Naive thymus-derived CD4-positive, alpha-beta T cell (primary cell): ENCODE measurements around the gene VAMP1. TPM values are rescaled to one million over a fixed set of nuclear protein-coding genes. Genes with fewer than 3 reads are reported as not detected.
"Not testable (repeated sequence)": the region's sequence is repeated elsewhere in the genome, so short reads cannot be mapped to it uniquely, and the experiment has no call there.

Experiments
- ATAC-seq: fragments of 150-1000 bp; cut with Tn5 transposase; 2 replicates; pipeline ENCODE4 v1.10.0; 2021; ENCODE audit warnings: mild to moderate bottlenecking, moderate library complexity
- CTCF ChIA-PET: fragments of 350-600 bp; sonication (Branson Sonifier 250); formaldehyde crosslinking; loops from one replicate; lab custom pipeline; 2021; ENCODE audit warnings: antibody characterized with exemption; lab: Charles Lee
- POLR2A ChIA-PET: fragments of 350-600 bp; sonication (Branson Sonifier 250); formaldehyde crosslinking; loops from one replicate; lab custom pipeline; 2021; ENCODE audit warnings: antibody characterized with exemption, inconsistent platforms; lab: Charles Lee
- DNase-seq, 9 donors: peaks; one replicate each; pipeline versions ENCODE4 v3.0.0 to v3.0.0-alpha.2; 2020 to 2022; ENCODE audit warnings: mixed read lengths in 1 of 9
- H3K27ac ChIP-seq: one replicate; pipeline ENCODE4 v1.7.0; 2013; ENCODE audit warnings: mild to moderate bottlenecking, low read depth, low read length, moderate library complexity
- H3K27me3 ChIP-seq, 2 donors: one replicate each; pipeline ENCODE4 v1.7.0; 2013; ENCODE audit warnings: low read length in 2 of 2, mild to moderate bottlenecking in 2 of 2, moderate library complexity in 2 of 2; ENCODE audit not compliant: control insufficient read depth in 2 of 2, insufficient read depth in 2 of 2
- H3K36me3 ChIP-seq, 3 experiments: 1 replicate in 2 of 3; 2 replicates in 1 of 3; pipeline ENCODE4 v1.7.0; 2013; ENCODE audit warnings: low read length in 3 of 3, mild to moderate bottlenecking in 3 of 3, moderate library complexity in 1 of 3; ENCODE audit not compliant: insufficient read depth in 3 of 3, control insufficient read depth in 2 of 3
- H3K4me1 ChIP-seq, 2 donors: one replicate each; pipeline ENCODE4 v1.7.0; 2013; ENCODE audit warnings: low read length in 2 of 2, mild to moderate bottlenecking in 2 of 2, moderate library complexity in 1 of 2; ENCODE audit not compliant: control insufficient read depth in 2 of 2, insufficient read depth in 2 of 2
- H3K4me3 ChIP-seq: 2 replicates; pipeline ENCODE4 v1.7.0; 2013; ENCODE audit warnings: mild to moderate bottlenecking, low read length
- H3K9me3 ChIP-seq, 3 experiments: 1 replicate in 2 of 3; 2 replicates in 1 of 3; pipeline ENCODE4 v1.7.0; 2013; ENCODE audit warnings: low read length in 3 of 3; ENCODE audit not compliant: control insufficient read depth in 2 of 3
- H3K27ac Mint-ChIP-seq, 9 donors: one replicate each; pipeline ENCODE4 v1.8.0; 2020 to 2022; ENCODE audit warnings: mixed read lengths in 9 of 9, mild to moderate bottlenecking in 8 of 9, moderate library complexity in 5 of 9, inconsistent platforms in 2 of 9
- H3K27me3 Mint-ChIP-seq, 5 donors: one replicate each; pipeline ENCODE4 v1.8.0; 2021 to 2022; ENCODE audit warnings: mixed read lengths in 5 of 5, mild to moderate bottlenecking in 1 of 5
- H3K36me3 Mint-ChIP-seq, 5 donors: one replicate each; pipeline ENCODE4 v1.8.0; 2020 to 2022; ENCODE audit warnings: mixed read lengths in 5 of 5, mild to moderate bottlenecking in 3 of 5, inconsistent platforms in 1 of 5
- H3K4me1 Mint-ChIP-seq, 7 donors: one replicate each; pipeline ENCODE4 v1.8.0; 2020 to 2022; ENCODE audit warnings: mixed read lengths in 7 of 7, mild to moderate bottlenecking in 3 of 7, inconsistent platforms in 1 of 7
- H3K4me3 Mint-ChIP-seq, 10 donors: one replicate each; pipeline ENCODE4 v1.8.0; 2020 to 2022; ENCODE audit warnings: mild to moderate bottlenecking in 10 of 10, mixed read lengths in 10 of 10, moderate library complexity in 6 of 10, inconsistent platforms in 2 of 10
- H3K9me3 Mint-ChIP-seq, 11 donors: one replicate each; pipeline ENCODE4 v1.8.0; 2020 to 2022; ENCODE audit warnings: mixed read lengths in 11 of 11, mild to moderate bottlenecking in 4 of 11, inconsistent platforms in 1 of 11, moderate library complexity in 1 of 11
- intact Hi-C, 2 donors: fragments of 100-400 bp; cut with micrococcal nuclease; formaldehyde crosslinking; loops; one replicate each; pipeline ENCODE4 v1.15.1; 2023
- polyA plus RNA-seq, 2 donors: library from polyadenylated mRNA; unstranded; fragments of 300-500 nt; fragmentation: Illumina TruSeq; gene quantifications; one replicate each; pipeline ENCODE4 v1.2.3, GENCODE V29; 2021
- total RNA-seq, 6 experiments: library from RNA in 5 of 6; stranded (reverse) in 5 of 6; gene quantifications; 1 replicate in 5 of 6; 2 replicates in 1 of 6; pipeline ENCODE4 v1.2.3 and lab custom pipeline; 2021 to 2026

VAMP1 gene
- total and polyA plus RNA-seq, 7 experiments from 2014 or later, result 10.9 to 123 (median 41.0) TPM

DNA sequence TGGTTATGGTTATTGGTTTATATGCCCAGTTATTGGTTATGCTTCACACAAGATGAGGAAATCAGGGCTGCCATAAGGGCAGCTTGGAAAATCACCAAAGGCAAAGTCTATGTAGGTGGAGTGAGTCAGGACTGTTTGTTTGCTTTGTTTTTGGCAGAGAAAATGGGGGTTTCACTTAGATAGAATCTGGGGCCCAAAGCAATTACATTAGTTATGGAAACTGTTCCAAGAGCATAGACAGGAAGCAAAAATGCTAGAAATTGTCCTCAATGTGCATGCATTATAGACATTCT lies 2.2 kb downstream of the VAMP1 start:
- Histone ChIP-seq H3K36me3 (peaks cover 16 to 20% (median 16%) of the 10 kb centered on the region in 3 experiments), H3K4me1 (peaks cover 59 to 60% of the 10 kb centered on the region in 2 donors), H3K9me3 (no peaks in the 10 kb centered on the region), H3K4me3 (peak overlapping the region; percentile 96), H3K27ac (peak overlapping the region; percentile 75), H3K27me3 (no peaks in the 10 kb centered on the region)
- ATAC-seq (no peak), DNase-seq (no peak)
- ChIA-PET POLR2A (interaction anchor here (1.8 to 6.7 kb wide), 7 partner anchors 8 to 69 kb away, joined by 6 to 154 read pairs (median 87); partner anchors contain the start of genes CD27, GAPDH, MRPL51 and TAPBPL), CTCF (interaction anchor here (0.8 to 5.2 kb wide), 3 partner anchors 9 to 45 kb away, joined by 3 to 34 read pairs (median 9); partner anchors contain the start of gene CD27)
- H3K27me3 Mint-ChIP-seq, result no peaks in the 10 kb centered on the region
- H3K4me3 Mint-ChIP-seq, result peak overlapping the region; percentile 85 to 96 (median 92)
- peaks cover 3 to 55% (median 27%) of the 10 kb centered on the region in 5 donors for H3K36me3 Mint-ChIP-seq
- peak overlapping the region; percentile 46 to 99 (median 95) for H3K27ac Mint-ChIP-seq
- intact Hi-C loops, result no loop called here
- peaks cover 43 to 82% (median 73%) of the 10 kb centered on the region in 7 donors for H3K4me1 Mint-ChIP-seq
- no peaks in the 10 kb centered on the region for H3K9me3 Mint-ChIP-seq

DNA sequence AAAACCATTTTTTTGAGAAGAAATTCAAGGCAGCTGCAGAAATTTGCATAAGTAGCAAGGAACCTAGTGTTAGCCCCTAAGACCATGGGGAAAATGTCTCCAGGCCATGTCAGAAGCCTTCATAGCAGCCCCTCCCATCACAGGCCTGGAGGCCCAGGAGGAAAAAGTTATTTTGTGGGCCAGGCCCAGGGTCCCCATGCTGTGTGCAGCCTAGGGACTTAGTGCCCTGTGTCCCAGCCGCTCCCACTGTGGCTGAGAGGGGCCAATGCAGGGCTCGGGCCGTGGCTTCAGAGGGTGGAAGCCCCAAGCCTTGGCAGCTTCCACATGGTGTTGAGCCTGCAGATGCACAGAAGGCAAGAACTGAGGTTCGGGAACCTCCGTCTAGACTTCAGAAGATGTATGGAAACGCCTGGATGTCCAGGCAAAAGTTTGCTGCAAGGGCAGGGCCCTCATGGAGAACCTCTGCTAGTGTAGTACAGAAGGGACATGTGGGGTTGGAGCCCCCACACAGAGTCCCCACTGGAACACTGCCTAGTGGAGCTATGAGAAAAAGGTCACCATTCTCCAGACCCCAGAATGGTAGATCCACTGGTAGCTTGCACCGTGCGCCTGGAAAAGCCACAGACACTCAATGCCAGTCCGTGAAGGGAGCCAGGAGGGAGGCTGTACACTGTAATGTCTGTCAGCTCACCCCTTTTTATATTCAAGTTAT lies 2.8 kb downstream of the VAMP1 start:
- H3K9me3 Mint-ChIP-seq, H3K27me3 ChIP-seq, DNase-seq, ATAC-seq, H3K27me3 Mint-ChIP-seq, H3K4me3 ChIP-seq, H3K9me3 ChIP-seq, intact Hi-C loops: not testable (repeated sequence)
- CTCF ChIA-PET, result interaction anchor here (0.8 to 5.2 kb wide), 3 partner anchors 23 to 141 kb away, joined by 4 to 34 read pairs (median 9); partner anchors contain the start of gene CD27
- Mint-ChIP-seq H3K36me3 (peaks cover 3 to 60% (median 31%) of the 10 kb centered on the region in 5 donors), H3K4me1 (peaks cover 48 to 87% (median 78%) of the 10 kb centered on the region in 7 donors), H3K27ac (peak overlapping the region; percentile 46 to 99 (median 95)), H3K4me3 (peak overlapping the region; percentile 29 to 96 (median 90))
- H3K4me1 ChIP-seq, result peaks cover 64 to 65% of the 10 kb centered on the region in 2 donors
- POLR2A ChIA-PET, result interaction anchor here (0.6 to 6.7 kb wide), 6 partner anchors 12 to 90 kb away, joined by 3 to 154 read pairs (median 46); partner anchors contain the start of genes CD27, GAPDH and TAPBPL
- H3K36me3 ChIP-seq, result peaks cover 16 to 20% (median 16%) of the 10 kb centered on the region in 3 experiments
- H3K27ac ChIP-seq, result peak overlapping the region; percentile 75

DNA sequence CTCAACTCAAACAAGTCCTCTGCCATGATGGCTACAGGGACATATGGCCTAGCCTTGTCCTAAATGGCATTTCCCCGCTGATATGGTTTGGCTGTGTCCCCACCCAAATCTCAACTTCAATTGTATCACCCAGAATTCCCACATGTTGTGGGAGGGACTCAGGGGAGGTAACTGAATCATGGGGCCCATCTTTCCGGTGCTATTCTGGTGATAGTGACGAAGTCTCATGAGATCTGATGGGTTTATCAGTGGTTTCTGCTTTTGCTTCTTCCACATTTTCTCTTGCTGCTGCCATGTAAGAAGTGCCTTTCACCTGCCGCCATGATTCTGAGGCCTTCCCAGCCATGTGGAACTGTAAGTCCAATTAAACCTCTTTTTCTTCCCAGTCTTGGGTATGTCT lies 3.7 kb downstream of the VAMP1 start:
- peaks cover 58 to 91% (median 86%) of the 10 kb centered on the region in 7 donors for H3K4me1 Mint-ChIP-seq
- H3K27ac Mint-ChIP-seq, result peak overlapping the region; percentile 46 to 99 (median 95)
- peaks cover 72 to 75% of the 10 kb centered on the region in 2 donors for H3K4me1 ChIP-seq
- peaks cover 16 to 20% (median 16%) of the 10 kb centered on the region in 3 experiments for H3K36me3 ChIP-seq
- CTCF ChIA-PET, result interaction anchor here (1.8 to 6.8 kb wide), 6 partner anchors 15 to 132 kb away, joined by 5 to 201 read pairs (median 14); partner anchors contain the start of gene TAPBPL
- H3K36me3 Mint-ChIP-seq, result peaks cover 3 to 69% (median 36%) of the 10 kb centered on the region in 5 donors
- H3K4me3 Mint-ChIP-seq, result peak overlapping the region in 9 of 10 donors; percentile 2 to 92 (median 50)
- H3K9me3 ChIP-seq, DNase-seq, intact Hi-C loops, H3K27me3 ChIP-seq, H3K9me3 Mint-ChIP-seq, H3K4me3 ChIP-seq, H3K27me3 Mint-ChIP-seq, ATAC-seq: not testable (repeated sequence)
- POLR2A ChIA-PET, result interaction anchor here (0.6 to 16.5 kb wide), 13 partner anchors 10 to 131 kb away, joined by 3 to 726 read pairs (median 7); partner anchors contain the start of genes CD27, GAPDH, MRPL51 and TAPBPL
- peak overlapping the region; percentile 60 for H3K27ac ChIP-seq

DNA sequence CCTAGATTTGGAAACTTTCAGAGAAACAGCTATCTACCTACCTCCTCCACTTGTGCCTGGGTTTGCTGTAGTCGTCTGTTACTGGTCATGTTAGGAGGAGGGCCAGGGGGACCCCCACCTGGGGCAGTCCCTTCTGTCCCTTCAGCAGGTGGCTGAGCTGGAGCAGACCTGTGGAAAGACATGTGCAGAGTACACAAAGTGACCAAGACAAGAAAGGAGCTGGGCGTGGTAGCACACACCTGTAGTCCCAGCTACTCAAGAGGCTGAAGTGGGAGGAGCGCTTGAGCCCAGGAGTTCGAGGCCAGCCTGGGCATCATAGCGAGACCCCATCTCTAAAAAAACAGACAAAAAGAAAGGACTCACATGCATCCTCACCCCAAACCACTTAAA lies 4.3 kb downstream of the VAMP1 start:
- H3K36me3 ChIP-seq, result peaks cover 16 to 20% (median 16%) of the 10 kb centered on the region in 3 experiments
- H3K4me1 Mint-ChIP-seq, result peaks cover 61 to 94% (median 88%) of the 10 kb centered on the region in 7 donors
- ChIA-PET CTCF (interaction anchor here (0.7 to 6.8 kb wide), 28 partner anchors 9 to 139 kb away, joined by 3 to 201 read pairs (median 7); partner anchors contain the start of genes CD27, NOP2 and TAPBPL), POLR2A (interaction anchor here (0.6 to 16.5 kb wide), 17 partner anchors 9 to 143 kb away, joined by 3 to 726 read pairs (median 7); partner anchors contain the start of genes CD27, GAPDH, MRPL51 and TAPBPL)
- ATAC-seq, result no peak
- no peaks in the 10 kb centered on the region for H3K27me3 Mint-ChIP-seq
- peaks cover 3 to 74% (median 36%) of the 10 kb centered on the region in 5 donors for H3K36me3 Mint-ChIP-seq
- peaks cover 75% of the 10 kb centered on the region in 2 donors for H3K4me1 ChIP-seq
- peak overlapping the region; percentile 60 for H3K27ac ChIP-seq
- no peak for DNase-seq
- no peaks in the 10 kb centered on the region for H3K9me3 Mint-ChIP-seq
- H3K27me3 ChIP-seq, result no peaks in the 10 kb centered on the region
- peak overlapping the region in 1 of 10 donors; percentile 46 for H3K4me3 Mint-ChIP-seq
- intact Hi-C loops, result no loop called here
- H3K4me3 ChIP-seq, result no peak overlapping the region
- H3K27ac Mint-ChIP-seq, result peak overlapping the region in 8 of 9 donors; percentile 48 to 99 (median 95)
- H3K9me3 ChIP-seq, result no peaks in the 10 kb centered on the region

DNA sequence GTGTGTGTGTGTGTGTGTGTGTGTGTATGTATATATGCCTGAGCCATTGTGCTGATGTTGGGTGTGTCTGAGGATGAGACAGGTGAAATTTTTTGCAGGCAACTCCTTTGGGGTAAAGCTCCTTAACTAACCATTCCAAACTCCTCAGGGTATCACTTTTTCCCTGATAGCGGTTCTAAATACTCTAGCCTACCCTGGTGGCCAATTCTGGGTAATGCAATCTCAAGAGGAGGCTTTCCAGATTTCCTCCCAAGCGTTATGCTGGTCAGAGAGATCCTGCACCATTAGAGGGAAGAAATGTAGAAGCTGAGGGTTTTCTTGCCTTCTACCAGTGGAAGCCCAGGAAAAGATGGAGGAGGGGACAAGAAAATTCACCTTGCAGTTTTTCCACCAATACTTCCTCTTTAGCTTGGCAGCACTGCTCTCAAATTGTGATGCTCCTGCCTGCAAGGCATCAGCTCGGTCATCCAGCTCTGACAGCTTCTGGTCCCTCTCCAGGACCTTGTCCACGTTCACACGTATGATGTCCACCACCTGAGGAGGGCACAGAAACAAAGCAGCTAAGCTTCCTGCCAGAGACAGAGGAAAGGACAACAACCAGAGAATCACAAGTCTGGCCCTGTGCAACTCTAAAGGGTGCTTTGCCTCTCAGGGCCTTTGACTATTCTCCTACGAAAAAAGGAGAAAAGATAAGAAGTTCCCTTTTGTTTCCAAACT lies 4.9 kb downstream of the VAMP1 start:
- H3K9me3 Mint-ChIP-seq, result no peaks in the 10 kb centered on the region
- peak; percentile 36 for ATAC-seq
- peaks cover 16 to 20% (median 16%) of the 10 kb centered on the region in 3 experiments for H3K36me3 ChIP-seq
- intact Hi-C loops, result loop anchor here (1.0 kb wide), 3 partner anchors 42 to 142 kb away; no protein-coding TSS in a partner anchor
- peaks cover 78 to 79% of the 10 kb centered on the region in 2 donors for H3K4me1 ChIP-seq
- peaks cover 3 to 80% (median 40%) of the 10 kb centered on the region in 5 donors for H3K36me3 Mint-ChIP-seq
- no peaks in the 10 kb centered on the region for H3K27me3 Mint-ChIP-seq
- H3K4me3 ChIP-seq, result no peak overlapping the region
- H3K27ac ChIP-seq, result peak overlapping the region; percentile 60
- peak overlapping the region; percentile 73 to 99 (median 95) for H3K27ac Mint-ChIP-seq
- H3K4me3 Mint-ChIP-seq, result peak overlapping the region; percentile 40 to 89 (median 70)
- ChIA-PET POLR2A (interaction anchor here (0.6 to 16.5 kb wide), 24 partner anchors 9 to 143 kb away, joined by 3 to 726 read pairs (median 4); partner anchors contain the start of genes CD27, GAPDH, MRPL51 and TAPBPL), CTCF (interaction anchor here (0.6 to 6.8 kb wide), 39 partner anchors 9 to 288 kb away, joined by 3 to 201 read pairs (median 5); partner anchors contain the start of genes CD27, NOP2 and TAPBPL)
- peaks cover 64 to 94% (median 91%) of the 10 kb centered on the region in 7 donors for H3K4me1 Mint-ChIP-seq
- no peaks in the 10 kb centered on the region for H3K27me3 ChIP-seq
- DNase-seq, result peak in 7 of 9 donors; percentile 41 to 66 (median 59)
- no peaks in the 10 kb centered on the region for H3K9me3 ChIP-seq
